22Rv1 (cell line): ENCODE data around the gene NR1I2.

ENCODE experiments used
- CTCF ChIP-seq: fragments of 450-650 bp; IDR thresholded peaks from 2 replicates; pipeline ENCODE4 v1.5.1; 2017; ENCODE audit warnings: mild to moderate bottlenecking
- ZFX ChIP-seq: fragments of 450-650 bp; IDR thresholded peaks from 2 replicates; pipeline ENCODE4 v1.6.1; 2017; ENCODE audit warnings: antibody characterized with exemption, borderline replicate concordance

- TF ChIP-seq CTCF (no peak), ZFX (no peak)
Measured at GRCh38 chr3:119849126-119849525, 67.2 kb downstream of the NR1I2 start.
